GM12891 (cell line): Measurements from ENCODE around the gene TRIM25.

Experiments
- POLR2A ChIP-seq: IDR thresholded peaks from 2 replicates; pipeline ENCODE4 v1.6.1; 2011; ENCODE audit warnings: low read depth, low read length, control low read depth
- POLR2AphosphoS5 ChIP-seq: IDR thresholded peaks from 2 replicates; pipeline ENCODE4 v1.6.1; 2011; ENCODE audit warnings: low read depth, low read length, control low read depth
- TAF1 ChIP-seq: IDR thresholded peaks from 2 replicates; pipeline ENCODE4 v1.6.1; 2011; ENCODE audit warnings: low read depth, low read length, control low read depth

DNA sequence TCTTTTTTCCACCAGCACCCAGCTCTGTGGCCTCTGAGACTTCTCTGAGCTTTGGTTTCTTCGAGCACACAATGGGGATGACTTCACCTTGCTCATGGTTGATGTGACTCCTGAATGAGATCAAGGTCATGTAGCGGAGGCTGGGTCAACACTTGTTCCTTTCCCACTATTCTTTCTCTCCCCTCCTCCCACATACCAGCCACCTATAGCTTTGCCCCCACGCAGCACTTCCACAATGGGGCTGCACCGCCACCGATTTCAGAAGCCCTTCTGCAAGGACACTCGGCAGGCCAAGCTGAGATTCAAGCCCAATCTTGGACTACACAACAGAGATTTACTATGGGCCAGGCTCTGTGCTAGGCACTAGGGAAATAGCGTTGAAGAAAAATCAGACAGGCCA lies 14.4 kb downstream of the TRIM25 start:
- TF ChIP-seq POLR2A (no peak), POLR2AphosphoS5 (no peak), TAF1 (no peak)
